MM.1S (cell line): ENCODE results near the gene CDK8.

Source experiments
- DNase-seq: peaks from one replicate; pipeline ENCODE4 v3.0.0-alpha.2; 2015
- H2AFZ ChIP-seq: fragments of 300-600 bp; sonication (generic); 2 replicates; pipeline ENCODE4 v1.6.0; 2016; ENCODE audit warnings: antibody characterized with exemption, low read length
- H3F3A ChIP-seq: fragments of 300-600 bp; sonication (generic); 2 replicates; pipeline ENCODE4 v1.6.1; 2016; ENCODE audit warnings: mild to moderate bottlenecking, antibody characterized with exemption, low read length, moderate library complexity, mixed read lengths; ENCODE audit not compliant: insufficient read depth
- H3K27ac ChIP-seq: fragments of 300-600 bp; sonication (generic); 2 replicates; pipeline ENCODE4 v1.5.1; 2016; ENCODE audit warnings: mild to moderate bottlenecking, low read length
- H3K27me3 ChIP-seq: fragments of 300-600 bp; sonication (generic); replicated peaks from 2 replicates; pipeline ENCODE4 v1.6.0; 2016; ENCODE audit warnings: low read length; ENCODE audit not compliant: insufficient read depth
- H3K36me3 ChIP-seq: fragments of 300-600 bp; sonication (generic); replicated peaks from 2 replicates; pipeline ENCODE4 v1.6.1; 2016; ENCODE audit warnings: mild to moderate bottlenecking, low read length, mixed read lengths; ENCODE audit not compliant: insufficient read depth
- H3K4me1 ChIP-seq: fragments of 300-600 bp; sonication (generic); 2 replicates; pipeline ENCODE4 v1.6.1; 2016; ENCODE audit warnings: low read length, mixed read lengths
- H3K4me2 ChIP-seq: fragments of 300-600 bp; sonication (generic); 2 replicates; pipeline ENCODE4 v1.6.0; 2016; ENCODE audit warnings: low read depth, low read length
- H3K4me3 ChIP-seq: fragments of 300-600 bp; sonication (generic); 2 replicates; pipeline ENCODE4 v1.5.1; 2016; ENCODE audit warnings: low read length, mixed read lengths
- H3K79me2 ChIP-seq: fragments of 300-600 bp; sonication (generic); 2 replicates; pipeline ENCODE4 v1.6.1; 2016; ENCODE audit warnings: mixed run types, low read length, mixed read lengths
- H3K9ac ChIP-seq: fragments of 300-600 bp; sonication (generic); 2 replicates; pipeline ENCODE4 v1.6.1; 2016; ENCODE audit warnings: low read length, mixed read lengths
- H3K9me2 ChIP-seq: fragments of 300-600 bp; sonication (generic); replicated peaks from 2 replicates; pipeline ENCODE4 v1.6.1; 2016; ENCODE audit warnings: mild to moderate bottlenecking, low read length, mixed read lengths; ENCODE audit not compliant: insufficient read depth
- H3K9me3 ChIP-seq: fragments of 300-600 bp; sonication (generic); replicated peaks from 2 replicates; pipeline ENCODE4 v1.6.1; 2016; ENCODE audit warnings: mild to moderate bottlenecking, low read length, mixed read lengths; ENCODE audit not compliant: insufficient read depth
- H4K20me1 ChIP-seq: fragments of 300-600 bp; sonication (generic); 2 replicates; pipeline ENCODE4 v1.6.1; 2016; ENCODE audit warnings: mild to moderate bottlenecking, low read length, moderate library complexity, mixed read lengths; ENCODE audit not compliant: insufficient read depth
- EZH2 ChIP-seq: fragments of 300-600 bp; sonication (generic); optimal IDR thresholded peaks from 2 replicates; pipeline ENCODE3; 2017; ENCODE audit warnings: low read depth, mild to moderate bottlenecking, antibody characterized with exemption, low read length, mixed read lengths
- EZH2phosphoT487 ChIP-seq: fragments of 300-600 bp; sonication (generic); IDR thresholded peaks from 2 replicates; pipeline ENCODE4 v1.6.1; 2018; ENCODE audit warnings: antibody characterized with exemption, low read length
- TF ChIP-seq, protein P1 (sequence below): fragments of 300-600 bp; sonication (generic); IDR thresholded peaks from 2 replicates; pipeline ENCODE4 v1.5.1; 2016; ENCODE audit warnings: antibody characterized with exemption, low read length, mixed read lengths

The CDK8 gene

DNA sequence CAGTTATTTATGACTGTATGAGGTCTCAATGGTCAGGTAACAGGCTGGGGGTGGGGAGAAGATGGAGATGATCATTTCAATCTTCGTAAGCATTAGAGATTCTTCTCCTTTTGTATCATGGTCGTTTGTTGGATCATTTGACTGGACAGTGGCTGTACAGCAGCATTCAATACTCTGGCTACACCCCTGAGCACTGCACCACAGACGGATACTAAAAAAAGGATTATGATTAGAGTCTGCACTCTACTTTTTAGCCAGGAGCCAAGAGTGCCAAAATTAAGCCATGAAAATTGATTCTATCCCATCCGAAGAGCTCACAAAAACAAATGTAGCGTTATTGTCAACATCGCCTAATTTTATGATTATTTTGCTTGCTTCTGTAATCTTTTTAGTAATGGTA, 41.9 kb downstream of the CDK8 start:
- no peak overlapping the region for H3K9ac ChIP-seq
- H3K9me2 ChIP-seq, result no peaks in the 10 kb centered on the region
- H3K4me1 ChIP-seq, result no peaks in the 10 kb centered on the region
- H3K79me2 ChIP-seq, result 0 out of 2 replicates have a peak, but pooled peaks cover 4% of the 10 kb centered on the region
- no peak overlapping the region for H3K27ac ChIP-seq
- no peak overlapping the region for H3K4me3 ChIP-seq
- no peak overlapping the region for H2AFZ ChIP-seq
- no peak overlapping the region for H3K4me2 ChIP-seq
- H4K20me1 ChIP-seq, result no peaks in the 10 kb centered on the region
- no peaks in the 10 kb centered on the region for H3K36me3 ChIP-seq
- H3K27me3 ChIP-seq, result no peaks in the 10 kb centered on the region
- no peaks in the 10 kb centered on the region for H3F3A ChIP-seq
- H3K9me3 ChIP-seq, result no peaks in the 10 kb centered on the region
- no peak for DNase-seq
- no peak for TF ChIP-seq EZH2
- TF ChIP-seq, protein P1, sequence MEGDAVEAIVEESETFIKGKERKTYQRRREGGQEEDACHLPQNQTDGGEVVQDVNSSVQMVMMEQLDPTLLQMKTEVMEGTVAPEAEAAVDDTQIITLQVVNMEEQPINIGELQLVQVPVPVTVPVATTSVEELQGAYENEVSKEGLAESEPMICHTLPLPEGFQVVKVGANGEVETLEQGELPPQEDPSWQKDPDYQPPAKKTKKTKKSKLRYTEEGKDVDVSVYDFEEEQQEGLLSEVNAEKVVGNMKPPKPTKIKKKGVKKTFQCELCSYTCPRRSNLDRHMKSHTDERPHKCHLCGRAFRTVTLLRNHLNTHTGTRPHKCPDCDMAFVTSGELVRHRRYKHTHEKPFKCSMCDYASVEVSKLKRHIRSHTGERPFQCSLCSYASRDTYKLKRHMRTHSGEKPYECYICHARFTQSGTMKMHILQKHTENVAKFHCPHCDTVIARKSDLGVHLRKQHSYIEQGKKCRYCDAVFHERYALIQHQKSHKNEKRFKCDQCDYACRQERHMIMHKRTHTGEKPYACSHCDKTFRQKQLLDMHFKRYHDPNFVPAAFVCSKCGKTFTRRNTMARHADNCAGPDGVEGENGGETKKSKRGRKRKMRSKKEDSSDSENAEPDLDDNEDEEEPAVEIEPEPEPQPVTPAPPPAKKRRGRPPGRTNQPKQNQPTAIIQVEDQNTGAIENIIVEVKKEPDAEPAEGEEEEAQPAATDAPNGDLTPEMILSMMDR, result no peak
- TF ChIP-seq EZH2phosphoT487, result no peak

DNA sequence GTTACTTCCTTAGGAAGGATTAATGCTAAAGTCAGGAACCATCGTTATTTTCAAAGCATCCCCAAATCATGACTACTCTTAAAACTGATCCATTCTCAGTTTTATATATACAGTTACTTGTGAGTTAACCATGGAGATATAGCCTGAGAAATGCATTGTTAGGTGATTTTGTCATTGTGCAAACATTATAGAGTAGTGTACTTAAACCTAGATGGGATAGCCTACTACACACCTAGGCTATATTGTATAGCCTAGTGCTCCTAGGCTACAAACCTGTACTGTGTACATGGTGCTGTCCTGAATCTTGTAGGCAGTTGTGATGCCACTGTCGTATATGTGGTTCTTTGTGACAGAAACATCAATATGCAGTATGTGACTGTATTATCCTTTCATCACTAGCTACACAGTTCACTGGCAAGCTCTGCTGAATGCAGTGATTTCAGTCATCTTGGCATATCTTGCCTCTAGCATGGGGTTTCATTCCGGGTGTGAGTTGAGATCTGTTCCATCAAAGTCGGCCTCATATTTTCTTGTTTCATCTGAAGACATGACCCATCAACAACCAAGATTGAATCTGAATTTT, 45.3 kb downstream of the CDK8 start:
- Histone ChIP-seq H4K20me1 (no peaks in the 10 kb centered on the region), H3K9ac (no peak overlapping the region), H3K9me3 (no peaks in the 10 kb centered on the region), H3K36me3 (no peaks in the 10 kb centered on the region), H3K79me2 (0 out of 2 replicates have a peak, but pooled peaks cover 3% of the 10 kb centered on the region), H2AFZ (no peak overlapping the region), H3K9me2 (no peaks in the 10 kb centered on the region), H3F3A (no peaks in the 10 kb centered on the region), H3K4me2 (no peak overlapping the region), H3K27ac (no peak overlapping the region), H3K27me3 (no peaks in the 10 kb centered on the region), H3K4me1 (no peaks in the 10 kb centered on the region), H3K4me3 (no peak overlapping the region)
- no peak for DNase-seq
- TF ChIP-seq EZH2phosphoT487, result no peak

DNA sequence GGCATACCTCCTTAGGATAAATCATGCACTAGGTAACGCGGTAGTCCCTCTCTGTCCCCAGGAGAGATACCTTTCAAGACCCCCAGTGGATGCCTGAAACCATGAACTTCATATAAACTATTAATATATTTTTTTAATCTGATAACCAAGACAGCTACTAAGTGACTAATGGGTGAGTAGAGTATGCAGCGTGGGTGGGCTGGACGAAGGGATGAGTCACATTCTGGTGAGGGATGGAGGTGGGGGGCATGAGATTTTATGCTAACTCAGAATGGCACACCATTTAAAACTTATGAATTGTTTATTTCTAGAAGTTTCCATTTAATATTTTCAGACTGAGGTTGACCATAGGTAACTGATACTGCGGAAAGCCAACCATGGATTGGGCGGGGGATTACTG, 46.2 kb downstream of the CDK8 start:
- H4K20me1 ChIP-seq, result no peaks in the 10 kb centered on the region
- no peaks in the 10 kb centered on the region for H3K9me3 ChIP-seq
- H3K9ac ChIP-seq, result no peak overlapping the region
- no peak for DNase-seq
- no peaks in the 10 kb centered on the region for H3K27me3 ChIP-seq
- H3K4me2 ChIP-seq, result no peak overlapping the region
- H3K4me1 ChIP-seq, result no peaks in the 10 kb centered on the region
- H3K27ac ChIP-seq, result no peak overlapping the region
- H3K4me3 ChIP-seq, result no peak overlapping the region
- H3K36me3 ChIP-seq, result no peaks in the 10 kb centered on the region
- H2AFZ ChIP-seq, result no peak overlapping the region
- no peaks in the 10 kb centered on the region for H3K79me2 ChIP-seq
- TF ChIP-seq EZH2, result no peak
- TF ChIP-seq, protein P1, result no peak
- no peaks in the 10 kb centered on the region for H3F3A ChIP-seq
- no peaks in the 10 kb centered on the region for H3K9me2 ChIP-seq

DNA sequence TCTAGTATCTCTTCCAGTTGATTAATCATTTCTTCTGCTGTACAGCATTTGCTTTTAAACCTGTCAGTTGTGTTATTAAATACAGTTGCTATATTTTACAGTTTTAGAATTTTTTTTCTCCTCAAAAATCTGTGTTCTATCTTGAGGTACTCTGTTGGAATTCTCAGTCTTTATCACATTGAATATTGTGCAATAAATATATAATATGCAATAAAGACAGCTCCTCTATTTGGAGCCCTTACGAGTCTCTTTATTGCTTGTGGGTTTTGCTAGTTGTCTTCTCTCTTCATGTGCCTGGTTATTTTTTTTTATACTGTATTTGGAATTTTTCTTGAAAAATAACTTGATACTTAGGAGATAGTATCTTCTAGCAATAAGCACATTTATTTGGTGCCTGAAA, 51.7 kb downstream of the CDK8 start:
- Histone ChIP-seq H4K20me1 (no peaks in the 10 kb centered on the region; the same call in 1 of the 2 replicates), H3K4me3 (no peak overlapping the region), H3K4me1 (no peaks in the 10 kb centered on the region), H3K79me2 (peaks cover 7% of the 10 kb centered on the region; the same call in 1 of the 2 replicates), H3K27me3 (no peaks in the 10 kb centered on the region), H3K36me3 (no peaks in the 10 kb centered on the region), H3K9ac (no peak overlapping the region), H3K9me2 (no peaks in the 10 kb centered on the region), H3K4me2 (no peak overlapping the region), H3F3A (no peaks in the 10 kb centered on the region), H3K27ac (no peak overlapping the region), H3K9me3 (no peaks in the 10 kb centered on the region), H2AFZ (no peak overlapping the region)
- TF ChIP-seq, protein P1, result no peak
- no peak for TF ChIP-seq EZH2phosphoT487
- TF ChIP-seq EZH2, result no peak
- no peak for DNase-seq
